GM12872 (cell line): ENCODE measurements around the gene ZNF620.

Source experiments
- TF ChIP-seq, protein P1 (sequence below): IDR thresholded peaks from 3 replicates; pipeline ENCODE4 v1.5.1; 2011; ENCODE audit warnings: low read depth, mild to moderate bottlenecking, low read length, moderate library complexity; ENCODE audit not compliant: insufficient read depth

Gene ZNF620

DNA sequence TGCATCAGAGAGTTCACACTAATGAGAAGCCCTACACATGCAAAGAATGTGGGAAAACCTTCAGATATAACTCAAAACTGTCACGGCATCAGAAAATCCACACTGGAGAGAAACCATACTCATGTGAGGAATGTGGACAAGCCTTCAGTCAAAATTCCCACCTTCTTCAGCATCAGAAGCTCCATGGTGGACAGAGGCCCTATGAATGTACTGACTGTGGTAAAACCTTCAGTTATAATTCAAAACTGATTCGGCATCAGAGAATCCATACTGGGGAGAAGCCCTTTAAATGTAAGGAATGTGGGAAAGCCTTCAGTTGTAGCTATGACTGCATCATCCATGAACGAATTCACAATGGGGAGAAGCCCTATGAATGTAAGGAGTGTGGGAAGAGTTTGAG lies 18.7 kb upstream of the ZNF620 start:
- TF ChIP-seq, protein P1, sequence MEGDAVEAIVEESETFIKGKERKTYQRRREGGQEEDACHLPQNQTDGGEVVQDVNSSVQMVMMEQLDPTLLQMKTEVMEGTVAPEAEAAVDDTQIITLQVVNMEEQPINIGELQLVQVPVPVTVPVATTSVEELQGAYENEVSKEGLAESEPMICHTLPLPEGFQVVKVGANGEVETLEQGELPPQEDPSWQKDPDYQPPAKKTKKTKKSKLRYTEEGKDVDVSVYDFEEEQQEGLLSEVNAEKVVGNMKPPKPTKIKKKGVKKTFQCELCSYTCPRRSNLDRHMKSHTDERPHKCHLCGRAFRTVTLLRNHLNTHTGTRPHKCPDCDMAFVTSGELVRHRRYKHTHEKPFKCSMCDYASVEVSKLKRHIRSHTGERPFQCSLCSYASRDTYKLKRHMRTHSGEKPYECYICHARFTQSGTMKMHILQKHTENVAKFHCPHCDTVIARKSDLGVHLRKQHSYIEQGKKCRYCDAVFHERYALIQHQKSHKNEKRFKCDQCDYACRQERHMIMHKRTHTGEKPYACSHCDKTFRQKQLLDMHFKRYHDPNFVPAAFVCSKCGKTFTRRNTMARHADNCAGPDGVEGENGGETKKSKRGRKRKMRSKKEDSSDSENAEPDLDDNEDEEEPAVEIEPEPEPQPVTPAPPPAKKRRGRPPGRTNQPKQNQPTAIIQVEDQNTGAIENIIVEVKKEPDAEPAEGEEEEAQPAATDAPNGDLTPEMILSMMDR: no peak

DNA sequence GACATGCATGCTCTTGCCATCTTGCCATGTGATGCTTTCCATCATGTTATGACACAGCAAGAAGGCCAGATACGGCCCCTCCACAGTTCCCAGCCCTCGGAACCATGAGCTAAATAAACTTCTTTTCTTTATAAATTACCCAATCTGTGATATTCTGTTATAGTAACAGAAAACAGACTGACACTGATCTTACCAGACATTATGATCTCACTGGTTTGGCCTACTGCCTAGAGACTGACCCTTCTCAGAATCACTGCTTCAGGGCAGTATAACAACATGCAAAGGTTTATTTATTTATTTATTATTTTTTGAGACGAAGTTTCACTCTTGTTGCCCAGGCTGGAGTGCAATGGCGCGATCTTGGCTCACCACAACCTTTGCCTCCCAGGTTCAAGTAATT lies 14.9 kb upstream of the ZNF620 start:
- TF ChIP-seq, protein P1: no peak

DNA sequence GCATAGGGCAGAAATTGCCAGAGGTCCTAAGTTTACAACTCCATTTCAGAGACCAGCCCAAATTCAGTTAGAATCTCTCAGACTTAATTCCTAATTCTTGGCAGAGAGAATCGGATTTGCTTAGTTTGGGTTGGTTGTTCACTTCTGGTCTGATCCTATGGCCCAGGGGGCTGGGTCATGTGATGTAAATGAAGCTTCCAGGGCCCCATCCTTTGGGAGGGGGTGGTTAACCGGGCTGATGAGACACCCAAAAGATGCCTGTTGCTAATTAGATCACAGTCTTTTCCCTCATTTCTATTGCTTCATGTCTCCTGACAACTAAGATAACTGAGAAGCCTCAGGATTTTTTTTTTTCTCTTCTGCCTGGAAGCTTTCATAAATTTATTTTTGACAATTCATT lies 11.1 kb upstream of the ZNF620 start:
- TF ChIP-seq, protein P1: no peak

- TF ChIP-seq, protein P1: no peak
Measured at GRCh38 chr3:40497288-40497687, 8.6 kb upstream of the ZNF620 start.

DNA sequence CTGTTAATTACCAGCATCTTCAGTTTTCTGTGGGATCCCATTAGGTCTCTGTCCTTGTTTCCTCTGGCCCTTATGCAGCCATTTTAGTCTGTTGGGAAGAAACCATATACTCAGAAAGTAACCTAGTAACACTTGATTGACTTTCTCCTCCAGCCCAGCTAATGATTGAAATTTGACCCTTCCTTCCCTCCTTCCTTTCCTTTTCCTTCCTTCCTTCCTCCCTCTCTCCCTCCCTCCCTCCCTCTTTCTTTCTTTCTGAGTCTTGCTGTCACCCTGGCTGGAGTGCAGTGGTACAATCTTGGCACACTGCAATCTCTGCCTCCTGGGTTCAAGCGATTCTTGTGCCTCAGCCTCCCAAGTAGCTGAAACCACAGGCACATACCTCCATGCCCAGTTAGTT lies 5.9 kb upstream of the ZNF620 start:
- TF ChIP-seq, protein P1: no peak

- TF ChIP-seq, protein P1: no peak
Measured at GRCh38 chr3:40502034-40502433, 3.8 kb upstream of the ZNF620 start.

DNA sequence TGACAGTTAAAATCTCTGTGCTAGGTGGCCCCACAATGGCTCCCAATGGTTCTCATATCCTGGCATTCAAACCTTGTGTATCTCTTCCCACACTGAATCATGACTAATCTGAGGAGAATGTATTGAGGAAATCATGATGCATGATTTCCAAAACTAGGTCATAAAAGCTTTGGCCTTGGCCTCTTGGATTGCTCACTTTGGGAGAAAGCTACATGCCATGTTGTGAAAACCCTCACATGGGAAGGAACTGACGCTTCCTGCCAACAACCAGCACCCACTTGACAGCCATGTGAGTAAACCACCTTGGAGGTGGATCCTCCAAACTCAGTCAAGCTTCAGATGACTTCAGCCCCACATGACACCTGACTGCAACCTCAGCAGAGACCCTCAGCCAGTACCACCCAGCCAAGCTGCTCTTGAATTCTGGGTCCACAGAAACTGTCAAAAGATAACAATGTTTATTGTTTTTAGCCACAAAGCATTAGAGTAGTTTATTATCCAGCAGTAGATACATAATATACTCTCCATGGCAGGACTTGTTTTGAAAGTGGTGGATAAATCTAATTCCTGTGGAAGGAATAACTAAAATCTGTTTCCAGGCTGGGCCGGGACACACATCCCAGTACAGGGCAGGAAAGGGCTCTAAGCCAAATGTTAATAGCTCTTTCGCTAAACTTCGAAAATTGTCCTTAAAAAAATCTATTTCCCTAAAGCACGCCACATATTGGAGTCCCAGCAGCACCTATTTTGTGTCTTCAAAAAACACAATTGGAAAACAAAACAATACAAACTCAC lies 1.0 kb upstream of the ZNF620 start:
- TF ChIP-seq, protein P1: no peak
